Aorta (tissue), 5 donors: Measurements from ENCODE around the gene RFPL2. TPM values are rescaled to one million over a fixed set of nuclear protein-coding genes. Genes with fewer than 3 reads are reported as not detected.
A peak's percentile ranks its signal among the peaks of the same experiment; 100 is the strongest.

Source experiments
- ATAC-seq: fragments of 200-7000 bp; cut with Tn5 transposase; one replicate; pipeline ENCODE4 v1.9.1; 2022; ENCODE audit warnings: moderate library complexity; ENCODE audit not compliant: low FRiP score
- DNase-seq, 2 donors: peaks; one replicate each; pipeline ENCODE4 v3.0.0-alpha.2; 2020
- H3K27ac ChIP-seq, 2 donors: one replicate each; pipeline ENCODE4 v1.5.1; 2013; ENCODE audit warnings: low read length in 2 of 2, mild to moderate bottlenecking in 2 of 2, moderate library complexity in 2 of 2, control low read depth in 1 of 2, inconsistent platforms in 1 of 2, low read depth in 1 of 2
- H3K27me3 ChIP-seq, 2 donors: one replicate each; pipeline ENCODE4 v1.6.1; 2013; ENCODE audit warnings: control low read depth in 1 of 2, low read length in 1 of 2, mild to moderate bottlenecking in 1 of 2, moderate library complexity in 1 of 2; ENCODE audit not compliant: insufficient read depth in 2 of 2, control insufficient read depth in 1 of 2
- H3K36me3 ChIP-seq, 2 donors: one replicate each; pipeline ENCODE4 v1.6.1; 2013; ENCODE audit warnings: control low read depth in 1 of 2, low read length in 1 of 2, mild to moderate bottlenecking in 1 of 2; ENCODE audit not compliant: insufficient read depth in 2 of 2, control insufficient read depth in 1 of 2
- H3K4me1 ChIP-seq, 2 donors: one replicate each; pipeline ENCODE4 v1.6.1; 2013; ENCODE audit warnings: low read length in 2 of 2, control low read depth in 1 of 2, mild to moderate bottlenecking in 1 of 2, moderate library complexity in 1 of 2; ENCODE audit not compliant: insufficient read depth in 2 of 2, control insufficient read depth in 1 of 2
- H3K4me3 ChIP-seq, 2 donors: one replicate each; pipeline ENCODE4 v1.5.1; 2013; ENCODE audit warnings: low read length in 2 of 2, control low read depth in 1 of 2, mild to moderate bottlenecking in 1 of 2
- H3K9me3 ChIP-seq: one replicate; pipeline ENCODE4 v1.6.1; 2013; ENCODE audit warnings: mild to moderate bottlenecking, low read length; ENCODE audit not compliant: control insufficient read depth
- whole genome bisulfite sequencing, 2 donors: extraction: QIAGEN DNeasy Blood & Tissue Kit; methylation state at CpG; one replicate each; pipeline ENCODE4 v1.1.7; 2013; 5-methylcytosine and 5-hydroxymethylcytosine counted together
- intact Hi-C, 2 donors: fragments of 100-400 bp; cut with DNase I; formaldehyde crosslinking; loops; one replicate each; pipeline versions ENCODE4 v1.14.2 to v1.15.0; 2022
- polyA plus RNA-seq, 2 donors: library from polyadenylated mRNA; stranded (reverse); fragments of 200-250 nt; gene quantifications; one replicate each; pipeline ENCODE4 v1.2.3, GENCODE V29; 2013
- total RNA-seq, 2 donors: library from RNA; stranded (reverse); fragmentation: NEBNext Ultra II Directional; extraction: Animal tissue kit (Norgen Biotek cat#: 25700); gene quantifications; one replicate each; pipeline ENCODE4 v1.2.1, GENCODE V29; 2021
- donor health status: healthy with polysubstance abuse.
- donor health status: Bipolar disorder and iron deficiency.
- donor health status: DM: no; HTN: no; CAD: no.
- donor health status: DM: no; HTN: no; CAD: no.
- donor health status: DM: yes; HTN: yes; CAD: no.

Gene RFPL2
- total and polyA plus RNA-seq, 4 donors: not detected

- DNase-seq (no peak), ATAC-seq (no peak)
- Histone ChIP-seq H3K27me3 (no peaks in the 10 kb centered on the region), H3K36me3 (no peaks in the 10 kb centered on the region), H3K4me1 (no peaks in the 10 kb centered on the region), H3K4me3 (no peak overlapping the region), H3K9me3 (no peaks in the 10 kb centered on the region), H3K27ac (no peak overlapping the region)
- intact Hi-C loops: no loop called here
- WGBS, 2 donors: 65 to 72% methylated on average over 7 of the region's 7 CpGs
These were observed 6.1 kb upstream of the RFPL2 start for GRCh38 chr22:32211011-32211410.

- DNase-seq (peak in 1 of 2 donors; percentile 46), ATAC-seq (no peak)
- Histone ChIP-seq H3K27me3 (no peaks in the 10 kb centered on the region), H3K4me3 (no peak overlapping the region), H3K27ac (no peak overlapping the region), H3K9me3 (no peaks in the 10 kb centered on the region), H3K4me1 (no peaks in the 10 kb centered on the region), H3K36me3 (no peaks in the 10 kb centered on the region)
- 64 to 74% methylated on average over 3 of the region's 3 CpGs for WGBS, 2 donors
- intact Hi-C loops: loop anchor here in 1 of 2 donors (5.0 kb wide), 1 partner anchor 34 kb away; no protein-coding TSS in a partner anchor
These were observed 3.8 kb upstream of the RFPL2 start for GRCh38 chr22:32208681-32209080.

- intact Hi-C loops: loop anchor here in 1 of 2 donors (5.0 kb wide), 1 partner anchor 34 kb away; no protein-coding TSS in a partner anchor
- H3K4me3 ChIP-seq: no peak overlapping the region
- no peaks in the 10 kb centered on the region for H3K27me3 ChIP-seq
- H3K36me3 ChIP-seq: no peaks in the 10 kb centered on the region
- H3K9me3 ChIP-seq: no peaks in the 10 kb centered on the region
- ATAC-seq (no peak), DNase-seq (no peak)
- WGBS, 2 donors: 78 to 87% methylated on average over 4 of the region's 4 CpGs
- H3K27ac ChIP-seq: no peak overlapping the region
- no peaks in the 10 kb centered on the region for H3K4me1 ChIP-seq
These were observed 3.2 kb upstream of the RFPL2 start for GRCh38 chr22:32207971-32208480.

- H3K27ac ChIP-seq: no peak overlapping the region
- H3K36me3 ChIP-seq: no peaks in the 10 kb centered on the region
- WGBS, 2 donors: 84 to 85% methylated on average over 20 to 22 of the region's 22 CpGs
- H3K27me3 ChIP-seq: no peaks in the 10 kb centered on the region
- intact Hi-C loops: loop anchor here in 1 of 2 donors (5.0 kb wide), 1 partner anchor 35 kb away; no protein-coding TSS in a partner anchor
- H3K4me1 ChIP-seq: no peaks in the 10 kb centered on the region
- no peaks in the 10 kb centered on the region for H3K9me3 ChIP-seq
- H3K4me3 ChIP-seq: no peak overlapping the region
- no peak for ATAC-seq
- DNase-seq: no peak
These were observed 2.2 kb upstream of the RFPL2 start for GRCh38 chr22:32206774-32207758.

- intact Hi-C loops: loop anchor here in 1 of 2 donors (5.0 kb wide), 1 partner anchor 36 kb away; no protein-coding TSS in a partner anchor
- H3K4me1 ChIP-seq: no peaks in the 10 kb centered on the region
- ATAC-seq (no peak), DNase-seq (no peak)
- no peak overlapping the region for H3K27ac ChIP-seq
- H3K4me3 ChIP-seq: no peak overlapping the region
- H3K36me3 ChIP-seq: no peaks in the 10 kb centered on the region
- no peaks in the 10 kb centered on the region for H3K9me3 ChIP-seq
- H3K27me3 ChIP-seq: no peaks in the 10 kb centered on the region
- 90% methylated on average over 30 of the region's 30 CpGs for WGBS, 2 donors
These were observed 1.3 kb upstream of the RFPL2 start for GRCh38 chr22:32205974-32206773.

- 29 to 59% methylated on average over 42 of the region's 42 CpGs for WGBS, 2 donors
- H3K4me1 ChIP-seq: no peaks in the 10 kb centered on the region
- no peak for DNase-seq
- H3K9me3 ChIP-seq: no peaks in the 10 kb centered on the region
- H3K36me3 ChIP-seq: no peaks in the 10 kb centered on the region
- H3K27me3 ChIP-seq: no peaks in the 10 kb centered on the region
- H3K27ac ChIP-seq: no peak overlapping the region
- intact Hi-C loops: no loop called here
- no peak overlapping the region for H3K4me3 ChIP-seq
- ATAC-seq: no peak
These were observed 625 bp downstream of the RFPL2 start for GRCh38 chr22:32204040-32204855.

- WGBS, 2 donors: 21 to 53% methylated on average over 41 to 53 of the region's 53 CpGs
- intact Hi-C loops: no loop called here
- H3K4me3 ChIP-seq: no peak overlapping the region
These were observed 1.5 kb downstream of the RFPL2 start for GRCh38 chr22:32203181-32204039.

More at GRCh38 chr22:32203181-32204039, 1.5 kb downstream of the RFPL2 start:
- H3K27me3 ChIP-seq: no peaks in the 10 kb centered on the region
- H3K4me1 ChIP-seq: no peaks in the 10 kb centered on the region
- ATAC-seq (peak; percentile 28), DNase-seq (no peak)
- no peaks in the 10 kb centered on the region for H3K9me3 ChIP-seq
- H3K27ac ChIP-seq: no peak overlapping the region
- no peaks in the 10 kb centered on the region for H3K36me3 ChIP-seq
